KMS-11 (cell line): Measurements from ENCODE around the gene ATG3.
A peak's percentile ranks its signal among the peaks of the same experiment; 100 is the strongest.

Source experiments
- H2AFZ ChIP-seq: fragments of 200-600 bp; sonication (generic); 2 replicates; pipeline ENCODE4 v1.6.1; 2016; ENCODE audit warnings: antibody characterized with exemption, mixed run types, low read depth
- H3K27ac ChIP-seq: fragments of 200-600 bp; sonication (generic); 2 replicates; pipeline ENCODE4 v1.6.1; 2016; ENCODE audit warnings: mild to moderate bottlenecking, mixed run types
- H3K27me3 ChIP-seq: fragments of 200-600 bp; sonication (generic); 2 replicates; pipeline ENCODE4 v1.6.1; 2017; ENCODE audit warnings: mild to moderate bottlenecking, low read depth, mixed run types, moderate library complexity; ENCODE audit not compliant: insufficient read depth
- H3K36me3 ChIP-seq: fragments of 200-600 bp; sonication (generic); 2 replicates; pipeline ENCODE4 v1.6.1; 2017; ENCODE audit warnings: mild to moderate bottlenecking, mixed run types; ENCODE audit not compliant: insufficient read depth
- H3K4me1 ChIP-seq: fragments of 200-600 bp; sonication (generic); 2 replicates; pipeline ENCODE4 v1.6.1; 2016; ENCODE audit warnings: mild to moderate bottlenecking, low read depth, mixed run types; ENCODE audit not compliant: poor library complexity, severe bottlenecking
- H3K4me2 ChIP-seq: fragments of 200-600 bp; sonication (generic); 2 replicates; pipeline ENCODE4 v1.7.0; 2016; ENCODE audit warnings: mild to moderate bottlenecking, mixed run types
- H3K4me3 ChIP-seq: fragments of 200-600 bp; sonication (generic); IDR thresholded peaks from 2 replicates; pipeline ENCODE4 v1.6.1; 2017; ENCODE audit warnings: low read depth, low read length, mixed read lengths; ENCODE audit not compliant: insufficient read depth
- H3K79me2 ChIP-seq: fragments of 200-600 bp; sonication (generic); 2 replicates; pipeline ENCODE4 v1.6.1; 2016; ENCODE audit warnings: low read depth, mixed run types; ENCODE audit not compliant: insufficient read depth
- H3K9ac ChIP-seq: fragments of 200-600 bp; sonication (generic); 2 replicates; pipeline ENCODE4 v1.6.1; 2016; ENCODE audit warnings: mild to moderate bottlenecking, mixed run types
- H4K20me1 ChIP-seq: fragments of 200-600 bp; sonication (generic); 2 replicates; pipeline ENCODE4 v1.6.1; 2016; ENCODE audit warnings: mild to moderate bottlenecking, mixed run types; ENCODE audit not compliant: insufficient read depth
- TF ChIP-seq, protein P1 (sequence below): fragments of 200-600 bp; sonication (generic); conservative IDR thresholded peaks from 2 replicates; pipeline ENCODE4 v1.6.1; 2017; ENCODE audit warnings: low read depth, mild to moderate bottlenecking, antibody characterized with exemption, low read length, moderate library complexity, mixed read lengths

The ATG3 gene

DNA sequence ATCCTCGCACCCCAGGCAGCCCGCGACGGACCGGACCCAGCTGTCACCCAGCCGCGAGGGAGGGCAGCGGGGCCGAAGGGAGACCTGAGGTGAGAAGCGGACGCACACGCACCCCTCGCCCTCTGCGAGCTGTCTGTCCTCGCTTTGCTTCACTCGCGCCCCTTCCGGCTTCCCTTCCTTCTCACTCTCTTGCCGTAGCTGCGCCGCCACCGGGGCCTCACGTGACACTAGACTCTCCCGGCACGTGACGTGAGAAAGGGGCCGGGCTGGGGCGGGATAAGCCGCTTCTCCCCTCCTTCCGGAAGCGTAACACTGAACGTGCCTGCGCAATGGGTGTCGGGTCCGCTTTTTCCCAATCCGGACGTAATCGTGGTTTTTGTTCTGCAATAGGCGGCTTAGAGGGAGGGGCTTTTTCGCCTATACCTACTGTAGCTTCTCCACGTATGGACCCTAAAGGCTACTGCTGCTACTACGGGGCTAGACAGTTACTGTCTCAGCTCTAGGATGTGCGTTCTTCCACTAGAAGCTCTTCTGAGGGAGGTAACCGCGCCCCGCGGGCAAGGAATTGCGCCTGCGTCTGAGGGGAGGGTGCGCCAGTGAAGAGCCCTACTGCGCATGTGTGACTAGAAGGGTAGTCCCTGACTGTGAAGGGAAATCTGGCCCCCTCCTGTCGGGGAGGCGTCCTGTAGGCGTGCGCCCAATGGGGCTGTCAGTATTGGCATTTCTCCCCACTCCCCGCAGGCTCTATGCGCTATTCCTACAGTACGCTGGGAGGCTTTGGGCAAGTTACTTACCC is at the start of gene ATG3, which contains the start of gene SLC35A5:
Gene ATG3 (minus strand): TSS at position 229 of the 796 bp plus-strand sequence. CDS start 434 bp downstream, outside the sequence.
Gene SLC35A5 (plus strand): TSS at position 312 of the 796 bp plus-strand sequence. CDS start 1,359 bp downstream, outside the sequence.
- Histone ChIP-seq H3K27me3 (no peaks in the 10 kb centered on the region), H2AFZ (peak within 1 kb of the TSS; percentile 83), H3K9ac (peak within 1 kb of the TSS; percentile 76), H3K36me3 (no peaks in the 10 kb centered on the region; the same call in 1 of the 2 replicates), H3K4me3 (peak within 1 kb of the TSS; percentile 85), H4K20me1 (no peaks in the 10 kb centered on the region), H3K4me1 (peaks cover 38% of the 10 kb centered on the region), H3K79me2 (peaks cover 45% of the 10 kb centered on the region), H3K27ac (peak within 1 kb of the TSS; percentile 79), H3K4me2 (peak within 1 kb of the TSS; percentile 84)
- TF ChIP-seq, protein P1, sequence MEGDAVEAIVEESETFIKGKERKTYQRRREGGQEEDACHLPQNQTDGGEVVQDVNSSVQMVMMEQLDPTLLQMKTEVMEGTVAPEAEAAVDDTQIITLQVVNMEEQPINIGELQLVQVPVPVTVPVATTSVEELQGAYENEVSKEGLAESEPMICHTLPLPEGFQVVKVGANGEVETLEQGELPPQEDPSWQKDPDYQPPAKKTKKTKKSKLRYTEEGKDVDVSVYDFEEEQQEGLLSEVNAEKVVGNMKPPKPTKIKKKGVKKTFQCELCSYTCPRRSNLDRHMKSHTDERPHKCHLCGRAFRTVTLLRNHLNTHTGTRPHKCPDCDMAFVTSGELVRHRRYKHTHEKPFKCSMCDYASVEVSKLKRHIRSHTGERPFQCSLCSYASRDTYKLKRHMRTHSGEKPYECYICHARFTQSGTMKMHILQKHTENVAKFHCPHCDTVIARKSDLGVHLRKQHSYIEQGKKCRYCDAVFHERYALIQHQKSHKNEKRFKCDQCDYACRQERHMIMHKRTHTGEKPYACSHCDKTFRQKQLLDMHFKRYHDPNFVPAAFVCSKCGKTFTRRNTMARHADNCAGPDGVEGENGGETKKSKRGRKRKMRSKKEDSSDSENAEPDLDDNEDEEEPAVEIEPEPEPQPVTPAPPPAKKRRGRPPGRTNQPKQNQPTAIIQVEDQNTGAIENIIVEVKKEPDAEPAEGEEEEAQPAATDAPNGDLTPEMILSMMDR, result no peak

DNA sequence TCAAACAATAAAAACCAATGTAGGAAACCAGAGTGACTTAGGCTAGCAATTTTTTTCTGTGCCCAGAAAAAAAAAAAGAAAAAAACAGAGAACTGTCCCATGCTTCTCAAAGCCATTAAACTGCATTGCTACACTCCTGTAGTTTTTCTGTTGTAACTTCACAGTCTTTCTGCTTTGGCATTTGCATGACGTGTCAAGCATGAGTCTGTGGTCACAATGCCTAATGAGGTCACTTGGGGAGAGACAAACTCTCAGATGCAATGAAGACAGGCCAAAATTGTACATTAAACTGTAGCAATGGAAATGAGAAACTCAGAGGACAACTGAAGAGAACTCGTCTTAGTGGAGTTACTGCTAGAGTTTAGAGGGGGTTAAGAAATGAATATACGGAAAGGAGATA is 48.4 kb upstream of the ATG3 start:
- no peak overlapping the region for H3K4me2 ChIP-seq
- H3K79me2 ChIP-seq, result no peaks in the 10 kb centered on the region
- no peaks in the 10 kb centered on the region for H3K27me3 ChIP-seq
- no peak overlapping the region for H2AFZ ChIP-seq
- no peak overlapping the region for H3K4me3 ChIP-seq
- no peak overlapping the region for H3K27ac ChIP-seq
- no peak overlapping the region for H3K9ac ChIP-seq
- H4K20me1 ChIP-seq, result no peaks in the 10 kb centered on the region
- H3K4me1 ChIP-seq, result peaks cover 2% of the 10 kb centered on the region
- TF ChIP-seq, protein P1, result no peak
- no peaks in the 10 kb centered on the region for H3K36me3 ChIP-seq

DNA sequence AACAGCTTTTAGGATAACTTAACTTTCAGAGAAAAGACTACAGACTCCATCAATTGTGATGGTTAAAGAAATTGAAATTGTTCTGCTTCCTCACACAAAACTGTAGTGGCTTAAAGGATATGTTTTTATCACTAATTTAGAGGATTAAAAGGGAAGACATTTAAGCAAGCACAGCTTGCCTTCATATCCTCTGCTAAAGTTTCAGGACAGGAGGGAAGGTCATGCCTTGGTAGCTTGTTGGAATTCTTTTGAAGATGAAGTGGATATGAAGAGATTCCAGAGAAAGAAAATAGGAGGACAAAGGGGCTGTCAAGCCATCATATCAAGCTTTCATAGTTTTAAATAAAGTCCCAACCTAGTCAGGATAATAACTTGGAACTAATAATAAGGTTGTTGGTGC is 46.1 kb upstream of the ATG3 start:
- H3K9ac ChIP-seq, result no peak overlapping the region
- H3K36me3 ChIP-seq, result no peaks in the 10 kb centered on the region
- TF ChIP-seq, protein P1, result no peak

DNA sequence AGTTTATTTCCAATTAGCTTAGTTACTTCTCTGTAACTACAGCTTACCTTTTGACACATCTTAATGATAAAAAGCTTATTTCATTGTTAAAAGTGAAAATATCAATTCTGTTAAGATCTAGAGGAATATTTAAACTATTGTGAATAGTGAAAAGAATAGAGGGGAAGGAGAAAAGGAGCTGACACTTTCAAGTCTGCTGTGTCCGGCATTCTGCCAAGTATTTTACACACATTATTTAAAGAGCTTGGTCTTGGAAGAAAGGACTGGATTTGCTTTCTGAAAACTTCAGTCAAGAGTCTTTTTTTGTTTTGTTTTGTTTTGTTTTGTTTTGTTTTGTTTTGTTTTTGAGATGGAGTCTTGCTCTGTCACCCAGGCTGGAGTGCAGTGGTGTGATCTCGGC is 44.3 kb upstream of the ATG3 start:
- Histone ChIP-seq H2AFZ (no peak overlapping the region), H3K4me3 (no peak overlapping the region), H3K36me3 (no peaks in the 10 kb centered on the region), H3K4me1 (peaks cover 17% of the 10 kb centered on the region), H3K4me2 (no peak overlapping the region), H3K27me3 (no peaks in the 10 kb centered on the region), H3K27ac (no peak overlapping the region), H3K79me2 (no peaks in the 10 kb centered on the region), H4K20me1 (no peaks in the 10 kb centered on the region), H3K9ac (no peak overlapping the region)
- TF ChIP-seq, protein P1, result no peak

More for the DNA sequence above, 46.1 kb upstream of the ATG3 start:
- Histone ChIP-seq H3K4me2 (no peak overlapping the region), H3K79me2 (no peaks in the 10 kb centered on the region), H2AFZ (no peak overlapping the region), H4K20me1 (no peaks in the 10 kb centered on the region), H3K4me3 (no peak overlapping the region), H3K4me1 (peaks cover 12% of the 10 kb centered on the region), H3K27me3 (no peaks in the 10 kb centered on the region), H3K27ac (no peak overlapping the region)
